ENCODE data around the gene KIF26B.

GRCh38 chr1:245264226-245264625, 109.4 kb downstream of the KIF26B start:
- TF ChIP-seq POLR2A (IDR thresholded peaks at IDR 0.05; ENCODE audit: low read depth, low read length) (no peak), POLR2AphosphoS5 (IDR thresholded peaks at IDR 0.05; ENCODE audit: low read depth, low read length) (no peak), POU2F2 (IDR thresholded peaks at IDR 0.05; ENCODE audit: low read depth, low read length) (no peak), TAF1 (IDR thresholded peaks at IDR 0.05; ENCODE audit: low read depth, low read length) (no peak), SPI1 (IDR thresholded peaks at IDR 0.05; ENCODE audit: low read depth, low read length) (no peak), PAX5 (IDR thresholded peaks at IDR 0.05; ENCODE audit: insufficient read depth, low read length, severe bottlenecking) (no peak)
